SIG-M5 (cell line): Measurements from ENCODE around the gene TBC1D20.
"Not testable (repeated sequence)": the region's sequence is repeated elsewhere in the genome, so short reads cannot be mapped to it uniquely, and the experiment has no call there.

Source experiments
- DNase-seq: peaks from one replicate; lab custom pipeline; 2025; lab: John Stamatoyannopoulos, UW

The TBC1D20 gene

DNA sequence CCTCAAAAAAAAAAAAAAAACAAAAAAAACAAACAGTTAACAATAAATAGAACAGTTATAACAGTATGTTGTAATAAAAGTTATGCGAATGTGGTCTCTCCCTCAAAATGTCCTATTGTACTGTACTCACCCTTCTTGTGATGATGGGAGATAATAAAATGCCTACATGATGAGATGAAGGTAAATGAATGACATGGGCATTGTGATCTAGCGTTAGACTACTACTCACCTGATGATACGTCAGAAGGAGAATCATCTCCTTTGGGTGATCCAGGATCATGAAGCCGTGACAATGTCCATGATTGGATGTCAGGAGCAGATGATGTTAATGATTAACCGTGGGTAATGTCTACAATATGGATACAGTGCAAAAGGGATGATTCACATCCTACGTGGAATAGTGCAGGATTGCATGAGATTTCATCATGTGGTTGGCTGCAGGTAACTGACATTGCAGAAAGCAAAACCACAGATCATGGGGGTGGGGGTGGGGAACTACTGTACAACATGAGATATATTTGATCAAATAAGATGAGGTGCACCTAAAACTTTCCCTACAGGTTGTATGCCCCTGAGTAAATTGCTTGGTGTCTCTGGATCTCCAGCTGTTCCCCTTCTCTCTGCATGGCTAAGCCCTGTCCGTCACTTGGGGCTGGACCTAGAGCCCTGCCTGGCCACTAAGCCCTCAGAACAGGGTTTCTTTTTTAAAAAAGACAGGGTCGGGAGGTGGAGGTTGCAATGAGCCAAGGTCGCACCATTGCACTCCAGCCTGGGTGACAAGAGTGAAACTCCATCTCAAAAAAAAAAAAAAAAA is 60.4 kb downstream of the TBC1D20 start:
- DNase-seq: no peak

DNA sequence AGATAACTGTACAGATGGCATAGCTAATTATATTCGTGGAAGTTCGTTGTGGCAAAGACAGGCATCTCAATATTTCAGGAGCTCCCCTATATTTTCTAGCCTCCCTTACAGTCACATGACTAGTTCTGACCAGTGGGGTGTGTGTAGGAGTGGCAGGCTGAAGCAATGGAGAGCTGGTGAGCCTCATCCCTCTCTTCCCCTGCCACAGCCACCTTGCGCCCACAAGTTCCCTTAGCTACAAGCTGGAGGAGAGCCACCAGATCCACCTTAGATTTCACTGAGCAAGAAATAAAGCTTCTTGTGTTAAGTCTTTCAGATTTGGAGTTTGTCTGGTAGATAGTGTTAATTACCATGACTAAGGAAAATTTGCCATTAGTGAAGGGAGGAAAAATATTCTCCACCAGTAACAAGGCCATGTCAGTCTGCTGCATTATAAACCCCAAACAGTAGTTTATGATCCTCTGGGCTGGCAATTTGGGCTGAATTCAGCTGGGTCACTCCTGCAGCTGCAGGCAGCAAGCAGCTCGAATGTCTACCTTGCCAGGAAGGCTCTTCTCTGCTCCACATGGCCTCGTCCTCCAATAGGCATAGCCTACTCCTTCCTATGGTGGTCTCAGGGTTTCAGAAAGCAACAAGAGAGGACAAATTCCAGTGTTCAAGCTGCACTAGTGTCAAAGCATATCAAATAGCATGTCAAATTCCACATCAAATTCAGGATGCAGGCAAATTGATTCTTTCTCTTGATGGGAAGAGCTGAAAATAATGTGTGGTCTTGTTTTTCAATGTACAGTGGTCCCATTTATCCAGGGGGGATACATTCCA is 61.7 kb downstream of the TBC1D20 start:
- DNase-seq: no peak

DNA sequence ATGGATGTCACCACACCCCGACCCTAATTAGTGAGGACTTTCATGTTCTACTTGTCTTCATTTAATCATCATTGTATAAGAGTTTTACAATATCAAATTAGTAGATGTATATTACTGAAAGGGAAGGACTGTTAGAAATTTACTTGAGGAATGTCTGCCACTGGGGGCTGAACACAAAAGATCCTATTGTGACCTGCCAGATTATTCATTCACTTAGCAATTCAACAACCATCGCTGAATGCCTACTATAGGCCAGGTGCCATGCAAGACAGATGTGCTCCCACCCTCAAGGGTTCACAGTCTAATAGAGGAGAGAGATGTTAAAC is 62.2 kb downstream of the TBC1D20 start:
- no peak for DNase-seq

DNA sequence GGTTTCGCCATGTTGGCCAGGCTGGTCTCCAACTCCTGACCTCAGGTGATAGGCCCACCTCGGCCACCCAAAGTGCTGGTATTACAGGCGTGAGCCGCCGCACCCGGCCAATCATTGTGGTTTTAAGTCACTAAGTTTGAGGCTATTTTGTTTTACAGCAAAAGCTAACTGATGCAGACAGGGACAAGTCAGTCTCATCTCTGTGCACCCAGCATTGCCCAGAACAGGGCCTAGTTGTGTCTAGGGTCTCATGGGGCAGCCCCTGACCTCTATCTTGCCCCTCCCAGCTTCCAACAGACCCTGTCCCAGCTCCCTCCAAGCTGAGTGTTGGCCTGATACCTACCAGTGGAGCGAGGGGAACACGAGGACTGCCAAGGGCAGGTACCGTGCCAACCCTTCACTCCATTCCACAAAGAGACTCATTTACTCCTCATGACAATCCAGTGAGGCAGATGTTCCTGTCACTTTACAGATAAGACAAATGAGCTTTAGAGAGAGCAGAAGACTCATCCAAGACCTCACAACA is 63.1 kb downstream of the TBC1D20 start:
- no peak for DNase-seq

DNA sequence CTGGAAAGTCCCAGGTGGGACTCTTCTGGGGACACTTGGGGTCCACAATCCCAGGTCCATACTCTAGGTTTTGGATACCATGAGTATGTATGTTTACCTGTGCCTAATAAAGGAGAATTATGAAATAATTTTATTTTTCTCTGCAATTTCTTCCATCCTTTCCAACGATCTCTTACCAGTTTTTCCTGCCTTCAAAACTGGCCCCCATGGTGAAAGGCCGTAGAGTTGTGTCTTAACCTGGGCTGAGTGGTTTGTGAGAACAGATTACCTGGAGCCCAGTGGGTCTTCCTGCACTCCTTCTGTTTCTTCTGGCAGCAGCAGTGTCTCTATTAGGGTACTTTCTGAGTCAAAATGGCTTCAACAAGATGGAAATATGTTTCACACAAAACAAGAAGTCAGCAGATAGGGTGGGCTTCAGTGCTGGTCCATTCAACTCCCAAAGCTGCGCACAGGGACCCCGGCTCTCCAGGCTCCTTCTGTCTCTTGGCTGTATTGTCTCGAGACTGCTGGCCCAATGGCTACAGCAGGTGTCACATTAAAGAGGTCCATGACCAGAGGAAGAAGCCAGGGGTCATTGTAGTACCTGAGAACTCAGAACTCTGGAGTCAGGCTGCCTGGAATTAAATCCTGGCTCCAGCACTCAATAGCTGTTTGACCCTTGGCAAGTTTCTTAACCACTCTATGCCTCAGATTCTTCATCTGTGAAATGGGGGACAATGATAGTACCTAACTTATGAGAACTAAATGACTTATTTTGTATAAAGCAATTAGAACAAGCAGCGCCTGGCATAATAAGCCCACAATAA is 64.7 kb downstream of the TBC1D20 start:
- no peak for DNase-seq

DNA sequence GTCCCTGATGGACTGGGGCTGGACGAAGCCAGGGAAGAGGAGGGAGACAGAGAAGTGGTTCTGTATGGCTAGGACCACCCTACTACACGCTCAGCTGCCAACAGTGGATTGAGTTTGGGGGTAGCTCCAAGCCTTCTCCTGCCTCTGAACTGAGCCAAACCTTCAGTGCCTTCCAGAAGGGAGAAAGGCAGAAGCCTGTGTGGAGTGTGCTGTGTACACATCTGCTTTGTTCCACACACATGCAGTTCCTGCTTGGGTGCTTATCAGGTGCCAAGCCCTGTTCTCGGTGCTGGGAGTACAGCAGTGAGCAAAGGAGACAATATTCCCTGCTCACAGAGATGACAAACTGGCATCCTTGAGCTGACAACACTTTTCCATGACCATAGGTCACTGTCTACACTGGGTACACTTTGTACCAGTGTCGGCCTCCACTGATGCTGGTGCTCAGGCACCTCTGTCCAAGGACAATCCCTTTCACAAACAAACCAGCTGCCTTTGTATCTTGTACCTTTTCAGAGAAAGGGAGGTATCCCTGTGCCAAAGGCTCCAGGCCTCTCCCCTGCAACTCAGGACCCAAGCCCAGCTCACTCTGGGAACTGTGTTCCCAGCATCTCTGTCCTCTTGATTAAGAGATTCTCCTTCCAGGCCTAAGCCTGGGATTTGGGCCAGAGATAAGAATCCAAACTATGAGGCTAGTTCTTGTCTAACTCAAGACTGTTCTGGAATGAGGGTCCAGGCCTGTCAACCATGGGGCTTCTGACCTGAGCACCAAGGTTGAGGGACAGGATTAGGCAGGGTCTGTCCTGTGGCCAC is 65.5 kb downstream of the TBC1D20 start:
- DNase-seq: no peak

DNA sequence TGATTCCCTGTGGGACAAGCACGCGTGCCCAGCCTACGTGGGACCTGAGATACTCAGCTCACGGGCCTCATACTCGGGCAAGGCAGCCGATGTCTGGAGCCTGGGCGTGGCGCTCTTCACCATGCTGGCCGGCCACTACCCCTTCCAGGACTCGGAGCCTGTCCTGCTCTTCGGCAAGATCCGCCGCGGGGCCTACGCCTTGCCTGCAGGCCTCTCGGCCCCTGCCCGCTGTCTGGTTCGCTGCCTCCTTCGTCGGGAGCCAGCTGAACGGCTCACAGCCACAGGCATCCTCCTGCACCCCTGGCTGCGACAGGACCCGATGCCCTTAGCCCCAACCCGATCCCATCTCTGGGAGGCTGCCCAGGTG is 66.1 kb downstream of the TBC1D20 start:
- DNase-seq: no peak

DNA sequence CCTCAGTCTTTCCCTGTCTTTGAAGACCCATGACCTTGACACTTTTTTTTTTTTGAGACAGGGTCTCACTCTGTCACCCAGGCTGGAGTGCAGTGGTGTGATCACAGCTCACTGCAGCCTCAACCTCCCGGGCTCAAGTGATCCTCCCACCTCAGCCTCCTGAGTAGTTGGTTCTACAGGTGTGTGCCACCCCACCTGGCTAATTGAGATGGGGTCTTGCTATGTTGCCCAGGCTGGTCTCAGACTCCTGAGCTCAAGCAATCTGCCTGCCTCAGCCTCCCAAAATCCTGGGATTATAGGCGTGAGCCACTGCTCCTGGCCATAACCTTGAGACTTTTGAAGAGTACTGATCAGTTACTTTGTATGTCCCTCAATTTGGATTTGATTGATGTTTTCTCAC is 69.0 kb downstream of the TBC1D20 start:
- DNase-seq: not testable (repeated sequence)

DNA sequence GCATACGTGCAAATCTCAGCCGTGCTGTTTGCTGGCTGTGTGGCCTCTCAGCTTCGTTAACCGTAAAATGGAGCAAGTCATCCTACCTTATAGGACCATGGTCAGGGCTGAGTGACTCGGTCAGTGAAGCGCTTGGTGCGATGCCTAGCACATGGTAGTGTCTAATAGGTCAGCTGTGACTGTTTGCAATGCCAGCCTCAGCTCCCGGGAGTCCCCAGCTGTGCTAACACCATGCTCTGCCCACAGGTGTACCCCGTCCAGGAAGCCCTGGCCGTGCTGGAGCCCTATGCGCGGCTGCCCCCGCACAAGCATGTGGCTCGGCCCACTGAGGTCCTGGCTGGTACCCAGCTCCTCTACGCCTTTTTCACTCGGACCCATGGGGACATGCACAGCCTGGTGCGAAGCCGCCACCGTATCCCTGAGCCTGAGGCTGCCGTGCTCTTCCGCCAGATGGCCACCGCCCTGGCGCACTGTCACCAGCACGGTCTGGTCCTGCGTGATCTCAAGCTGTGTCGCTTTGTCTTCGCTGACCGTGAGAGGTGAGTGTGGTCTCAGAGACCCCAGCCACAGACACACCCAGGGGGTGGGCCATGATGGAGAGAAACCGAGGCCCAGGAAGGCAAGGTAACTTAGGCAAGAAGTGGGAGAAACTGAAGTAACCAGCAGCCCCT is 71.2 kb downstream of the TBC1D20 start:
- no peak for DNase-seq

DNA sequence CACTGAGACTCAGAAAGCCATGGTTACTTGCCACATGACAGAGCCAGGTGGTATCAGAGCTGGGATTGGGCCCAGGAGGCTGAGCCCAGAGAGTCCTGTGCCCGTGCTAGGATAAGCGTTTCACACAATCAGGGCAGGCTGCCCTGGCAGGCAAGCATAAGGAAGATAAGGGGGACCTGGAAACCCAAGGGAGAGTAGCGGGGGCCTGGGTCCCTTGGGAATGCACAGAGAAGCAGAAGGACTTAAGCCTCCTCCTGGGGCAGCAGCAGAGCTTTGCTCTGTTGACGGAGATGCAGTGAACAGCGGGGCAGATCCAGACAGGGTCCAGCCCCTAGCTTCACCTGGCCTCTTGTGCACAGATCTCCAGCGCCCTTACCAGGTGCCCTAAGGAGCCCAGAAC is 73.1 kb downstream of the TBC1D20 start:
- DNase-seq: no peak

DNA sequence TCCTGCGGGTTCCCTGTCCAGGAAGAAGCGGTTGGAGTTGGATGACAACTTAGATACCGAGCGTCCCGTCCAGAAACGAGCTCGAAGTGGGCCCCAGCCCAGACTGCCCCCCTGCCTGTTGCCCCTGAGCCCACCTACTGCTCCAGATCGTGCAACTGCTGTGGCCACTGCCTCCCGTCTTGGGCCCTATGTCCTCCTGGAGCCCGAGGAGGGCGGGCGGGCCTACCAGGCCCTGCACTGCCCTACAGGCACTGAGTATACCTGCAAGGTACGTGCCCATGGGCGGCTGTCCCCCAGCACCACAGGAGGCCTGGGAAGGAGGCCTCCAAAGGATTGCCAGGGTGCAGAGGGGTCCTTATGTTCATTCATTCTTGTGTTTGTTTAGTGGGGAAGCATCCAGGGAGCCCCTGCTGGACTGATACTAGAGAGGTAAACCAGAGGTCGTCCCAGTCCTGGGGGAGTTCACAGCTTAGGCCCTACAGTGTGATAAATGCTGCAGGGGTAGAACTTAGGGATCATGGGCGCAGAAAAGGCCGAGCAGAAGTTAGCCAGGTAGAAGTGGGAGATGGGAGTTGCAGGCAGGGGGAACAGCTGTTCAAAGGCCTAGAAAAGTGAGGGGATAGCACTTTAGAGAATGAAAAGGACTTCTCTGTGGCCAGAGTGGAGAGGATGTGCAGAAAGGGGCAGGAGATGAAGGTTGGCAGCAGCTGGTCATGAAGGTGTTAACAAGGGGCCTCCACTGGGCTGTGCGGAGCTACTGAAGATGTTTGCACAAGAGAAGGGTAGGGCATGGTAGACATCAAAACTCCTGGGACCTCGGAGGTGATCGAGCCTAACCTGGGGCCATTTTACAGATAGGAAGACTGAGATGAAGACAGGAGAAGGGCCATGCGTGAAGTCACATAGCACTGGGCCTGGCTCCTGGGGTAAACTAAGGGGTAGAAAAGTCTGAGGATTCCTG is 74.0 kb downstream of the TBC1D20 start:
- no peak for DNase-seq

DNA sequence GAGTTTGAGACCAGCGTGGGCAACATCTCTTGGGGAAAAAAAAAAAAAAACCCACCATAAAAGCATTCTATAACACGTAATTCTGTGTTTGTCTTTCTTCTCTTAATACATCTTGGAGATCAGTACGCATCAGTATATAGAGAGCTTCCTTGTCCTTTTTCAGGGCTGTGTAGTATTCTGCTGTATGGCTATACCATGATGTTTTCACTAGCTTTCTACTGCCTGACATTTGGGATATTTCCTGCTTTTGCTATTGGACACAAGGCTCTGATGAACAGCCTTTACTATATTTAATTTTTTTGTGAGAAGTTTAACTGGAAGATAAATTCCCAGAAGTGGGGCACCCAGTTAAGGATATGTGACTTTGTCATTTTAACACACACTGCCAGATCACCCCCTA is 74.8 kb downstream of the TBC1D20 start:
- no peak for DNase-seq

DNA sequence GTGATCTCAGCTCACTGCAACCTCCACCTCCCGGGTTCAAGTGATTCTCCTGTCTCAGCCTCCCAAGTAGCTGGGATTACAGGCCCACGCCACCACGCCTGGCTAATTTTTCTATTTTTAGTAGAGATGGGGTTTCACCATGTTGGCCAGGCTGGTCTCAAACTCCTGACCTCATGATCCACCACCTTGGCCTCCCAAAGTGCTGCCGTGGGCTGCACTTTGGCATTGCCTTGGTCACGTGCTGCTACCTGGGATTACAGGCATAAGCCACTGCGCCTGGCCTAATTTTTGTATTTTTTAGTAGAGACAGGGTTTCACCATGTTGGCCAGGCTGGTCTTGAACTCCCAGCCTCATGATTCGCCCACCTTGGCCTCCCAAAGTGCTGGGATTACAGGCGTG is 75.7 kb downstream of the TBC1D20 start:
- not testable (repeated sequence) for DNase-seq
